NCI-H1105 (cell line): ENCODE results near the gene POU2F3.

Source experiments
- DNase-seq: peaks from one replicate; lab custom pipeline; 2025; lab: John Stamatoyannopoulos, UW

Gene POU2F3

DNA sequence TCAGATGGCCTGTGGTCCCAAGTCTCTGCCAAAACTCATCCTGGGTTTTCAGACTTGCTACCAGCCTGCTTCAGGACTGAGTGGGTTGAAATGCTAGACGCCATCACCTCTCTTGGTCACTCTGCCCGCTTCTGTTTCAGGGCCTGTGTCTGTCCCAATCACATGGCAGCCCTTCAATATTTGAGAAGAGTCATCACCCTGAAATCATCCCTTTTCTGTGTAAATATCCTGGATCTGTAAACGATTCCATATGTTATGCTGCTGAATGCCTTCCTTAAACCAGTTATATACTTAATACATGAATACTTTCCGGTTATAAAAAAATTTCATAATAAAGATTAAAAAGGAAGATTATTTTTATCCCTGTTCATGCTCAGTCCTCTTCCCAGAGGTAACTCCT is 45.3 kb downstream of the POU2F3 start:
- DNase-seq = no peak

DNA sequence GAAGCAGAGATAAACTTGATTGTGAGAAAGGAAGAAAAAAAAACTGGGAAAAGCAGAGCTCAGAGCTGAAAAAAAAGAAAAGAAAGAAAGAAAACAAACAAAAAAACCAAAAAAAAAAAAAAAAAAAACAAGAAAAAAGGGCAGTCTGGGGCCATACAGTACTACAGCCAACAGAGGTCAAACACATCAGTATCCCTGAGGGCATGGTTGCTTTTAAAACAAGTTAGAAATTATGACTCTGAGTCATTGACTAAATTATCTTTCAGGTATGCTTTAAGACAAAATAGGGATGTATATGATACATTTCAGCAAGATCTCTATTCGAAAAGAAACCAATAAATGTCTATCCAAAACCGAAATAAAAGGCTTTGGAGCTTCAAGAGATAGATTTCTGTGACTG is 48.1 kb downstream of the POU2F3 start:
- DNase-seq = no peak

DNA sequence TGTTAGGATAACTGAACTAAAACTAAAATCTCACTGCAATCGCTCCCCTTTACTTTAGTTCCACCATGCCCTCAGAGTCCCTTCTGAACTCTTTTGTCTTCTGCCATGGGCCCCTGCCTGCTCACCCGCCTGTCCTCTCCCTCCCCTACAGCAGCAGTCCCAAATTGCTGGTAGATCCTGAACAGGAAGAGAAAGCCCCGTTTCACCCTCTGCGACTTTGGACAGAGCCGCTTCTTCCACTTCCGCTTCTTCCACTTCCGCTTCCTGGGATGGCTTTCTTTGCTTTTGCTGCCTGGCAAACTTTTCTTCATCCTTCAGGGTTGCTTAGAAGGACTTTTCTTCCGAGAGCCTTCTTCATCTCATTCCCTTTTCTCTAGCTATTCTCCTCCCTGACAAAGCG is 49.5 kb downstream of the POU2F3 start:
- DNase-seq = no peak

DNA sequence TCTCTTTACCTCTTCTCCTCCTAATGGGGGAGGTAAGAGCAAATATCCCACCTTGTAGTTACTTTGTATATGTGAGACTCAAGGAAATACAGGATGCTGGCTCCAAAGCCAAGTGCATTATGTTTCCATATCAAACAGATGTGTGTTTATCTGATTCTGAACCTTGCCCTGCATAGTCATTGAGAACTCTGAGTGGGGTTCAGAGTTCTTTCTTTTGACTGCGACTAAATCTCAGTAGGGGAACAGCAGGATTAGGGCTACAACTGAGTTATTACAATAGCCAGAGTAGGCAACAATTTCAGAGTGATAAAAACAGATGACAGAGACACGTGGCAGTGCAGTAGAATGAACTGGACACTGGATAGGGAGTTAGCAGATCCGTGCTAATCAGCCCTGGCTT is 51.0 kb downstream of the POU2F3 start:
- no peak for DNase-seq

DNA sequence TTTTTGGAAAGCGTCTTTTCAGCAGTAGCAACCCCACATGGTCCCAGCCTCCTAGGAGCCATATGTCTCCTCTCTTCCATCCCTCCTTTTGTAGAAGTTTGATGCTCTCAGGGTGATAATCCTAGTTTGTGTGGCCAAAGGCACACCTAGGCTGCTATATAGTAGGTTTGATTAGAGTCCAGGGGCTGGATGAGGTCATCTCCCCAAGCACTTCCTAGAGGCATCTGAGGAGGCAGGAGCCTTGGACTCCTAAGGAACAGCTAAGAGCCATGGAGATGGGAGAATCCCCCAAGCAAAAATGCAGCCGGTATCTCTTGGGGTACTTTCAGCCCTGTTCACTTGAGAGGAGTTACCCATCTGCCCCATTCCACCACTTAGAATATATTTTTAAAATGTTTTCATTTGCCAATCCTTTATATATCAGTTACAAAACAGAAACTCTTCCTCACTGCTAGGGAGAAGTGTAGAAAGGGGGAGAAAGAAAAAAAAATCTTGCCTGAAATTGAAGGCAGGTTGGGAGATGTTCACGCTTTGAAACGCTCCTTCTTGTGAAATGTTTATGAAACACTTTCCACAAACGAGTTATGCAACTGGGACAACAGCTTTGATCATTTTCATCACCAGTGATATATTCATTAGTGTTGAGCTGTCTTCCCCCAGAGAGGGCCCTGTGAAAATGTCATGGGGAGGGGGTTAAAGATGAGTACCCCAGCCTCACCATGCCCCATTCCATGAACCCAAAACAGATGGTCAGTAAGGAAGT is 53.3 kb downstream of the POU2F3 start:
- DNase-seq = no peak

DNA sequence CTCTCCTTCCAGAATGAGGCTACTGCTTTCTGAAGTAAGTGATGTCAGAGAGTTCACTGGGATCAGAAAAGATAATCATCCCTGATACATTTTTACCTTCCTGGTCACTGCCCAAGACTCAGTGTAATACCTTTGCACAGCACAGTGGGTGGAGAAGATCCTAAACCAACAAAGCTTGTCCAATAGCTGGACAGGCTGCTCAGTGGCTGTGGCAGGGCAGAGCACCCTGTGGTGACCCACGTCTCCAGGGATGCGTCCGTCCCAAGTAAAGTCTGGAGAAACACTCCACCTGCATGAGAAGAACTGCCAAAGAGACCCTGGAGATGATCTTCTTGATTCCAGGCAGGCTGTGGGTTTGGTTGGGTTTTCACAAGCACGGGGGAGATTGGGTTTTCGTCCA is 54.2 kb downstream of the POU2F3 start:
- DNase-seq = no peak

DNA sequence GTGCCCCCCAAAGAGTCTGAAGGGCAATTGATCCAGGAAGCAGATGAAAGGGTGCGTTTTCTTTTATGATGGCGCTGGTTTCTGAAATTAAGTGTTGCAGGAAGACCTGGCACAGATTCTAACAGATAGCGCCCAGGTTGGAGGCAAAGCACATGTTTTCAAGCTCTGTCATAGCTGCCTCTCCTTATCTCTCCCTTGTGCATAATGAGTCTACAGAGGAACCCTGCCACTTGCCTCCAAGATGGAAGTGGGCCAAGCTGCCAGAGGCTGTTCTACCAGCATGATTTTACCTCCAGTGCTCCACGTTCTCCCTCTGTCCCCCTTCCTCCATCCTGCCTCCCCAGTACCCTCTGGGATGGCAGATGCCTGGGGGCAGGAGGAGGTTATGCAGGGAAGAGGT is 55.2 kb downstream of the POU2F3 start:
- no peak for DNase-seq

DNA sequence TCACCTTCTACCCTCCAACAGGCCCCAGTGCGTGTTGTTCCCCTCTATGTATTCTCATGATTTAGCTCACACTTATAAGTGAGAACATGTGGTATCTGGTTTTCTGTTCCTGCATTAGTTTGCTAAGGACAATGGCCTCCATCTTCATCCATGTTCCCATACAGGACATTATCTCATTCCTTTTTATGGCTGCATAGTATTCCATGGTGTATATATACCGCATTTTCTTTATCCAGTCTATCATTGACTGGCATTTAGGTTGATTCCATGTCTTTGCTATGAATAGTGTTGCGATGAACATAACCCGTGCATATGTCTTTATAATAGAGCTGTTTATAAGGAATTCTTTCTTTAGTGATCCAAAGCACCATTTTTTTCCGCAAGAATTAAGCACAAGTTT is 56.6 kb downstream of the POU2F3 start:
- no peak for DNase-seq

DNA sequence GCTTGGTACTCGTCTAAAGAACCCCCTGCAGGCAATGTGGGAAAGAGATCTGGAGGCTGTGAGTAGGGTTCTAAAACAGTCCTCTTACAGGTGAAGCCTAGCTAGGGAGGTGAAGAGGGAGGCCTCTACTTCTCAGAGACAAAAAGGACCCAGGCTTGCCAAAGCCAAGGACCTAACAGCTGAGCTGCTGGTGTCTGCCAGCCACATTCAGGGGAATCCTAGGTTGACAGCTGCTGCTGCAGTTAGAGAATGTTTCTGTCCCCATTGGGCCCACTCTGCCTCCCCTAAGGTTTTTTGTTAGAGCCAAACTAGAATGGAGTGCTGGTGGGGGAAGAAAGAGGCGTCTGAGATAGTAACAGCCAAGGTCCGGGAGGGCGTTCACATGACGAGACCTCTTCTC is 58.5 kb downstream of the POU2F3 start:
- no peak for DNase-seq

DNA sequence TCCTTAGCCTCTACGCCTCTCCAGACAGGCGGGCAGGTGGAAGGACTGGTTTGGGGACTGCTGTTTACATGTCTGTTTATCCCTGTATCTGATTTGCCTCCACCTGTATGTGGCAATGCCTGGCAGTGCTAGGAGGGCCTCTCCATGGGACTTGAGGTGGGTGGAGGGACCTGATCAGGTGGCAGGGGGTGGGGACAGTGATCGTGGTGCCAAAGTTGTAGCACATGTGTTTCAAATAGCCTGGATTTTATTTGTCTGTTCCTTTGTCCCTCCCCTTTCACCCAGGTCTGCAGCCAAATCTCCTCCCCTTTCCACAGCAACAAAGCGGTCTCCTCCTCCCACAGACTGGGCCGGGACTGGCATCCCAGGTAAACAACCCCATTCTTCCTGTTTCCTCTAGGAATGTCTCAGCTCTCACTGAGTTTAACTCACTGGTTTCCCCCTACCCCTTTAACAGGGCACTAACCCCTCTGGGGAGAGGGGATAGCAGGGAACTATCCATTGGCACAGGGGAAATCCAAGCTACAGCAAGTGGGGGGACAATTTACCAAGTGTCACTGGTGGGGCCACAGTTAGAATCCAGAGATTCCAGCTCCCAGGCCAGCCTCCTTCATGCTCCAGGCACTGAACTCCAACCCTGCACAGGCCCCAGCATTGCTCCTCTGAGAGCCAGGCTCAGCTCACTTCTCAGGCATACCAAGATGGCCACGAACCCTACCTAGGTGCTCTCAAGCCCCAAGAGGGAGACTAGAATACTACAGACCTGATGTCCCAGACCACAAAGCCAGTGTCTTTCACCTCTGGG is 62.3 kb downstream of the POU2F3 start:
- DNase-seq = no peak

DNA sequence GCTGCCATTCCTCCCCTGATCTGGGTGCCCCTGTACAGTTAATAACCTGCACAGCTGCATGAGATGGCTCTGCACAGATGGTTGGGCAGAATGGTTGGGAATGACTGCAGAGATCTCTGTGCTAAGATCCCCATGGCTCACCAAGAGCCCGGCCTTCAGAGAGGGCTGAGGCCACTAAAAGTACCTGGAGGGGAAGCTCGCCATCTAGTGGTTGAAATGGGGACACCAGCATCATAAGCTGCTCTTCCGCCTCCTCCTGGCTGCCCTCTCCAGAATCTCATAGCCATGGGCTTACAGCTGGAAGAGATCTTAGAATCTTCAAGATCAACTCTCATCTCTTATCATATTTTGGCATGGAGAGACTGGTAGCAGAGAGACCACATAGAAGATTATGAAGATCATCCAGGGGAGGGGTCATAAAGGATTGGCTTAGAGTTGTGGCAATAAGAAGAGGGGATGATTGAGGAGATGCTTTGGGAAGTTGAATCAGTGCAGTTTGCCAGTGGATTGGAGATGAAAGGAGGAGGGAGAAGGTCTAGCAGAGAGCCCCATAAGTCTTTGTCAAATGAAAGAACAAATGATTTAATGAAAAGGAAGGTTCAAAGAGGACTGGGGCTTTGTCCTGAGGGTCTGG is 63.2 kb downstream of the POU2F3 start:
- DNase-seq = peak; percentile 86

DNA sequence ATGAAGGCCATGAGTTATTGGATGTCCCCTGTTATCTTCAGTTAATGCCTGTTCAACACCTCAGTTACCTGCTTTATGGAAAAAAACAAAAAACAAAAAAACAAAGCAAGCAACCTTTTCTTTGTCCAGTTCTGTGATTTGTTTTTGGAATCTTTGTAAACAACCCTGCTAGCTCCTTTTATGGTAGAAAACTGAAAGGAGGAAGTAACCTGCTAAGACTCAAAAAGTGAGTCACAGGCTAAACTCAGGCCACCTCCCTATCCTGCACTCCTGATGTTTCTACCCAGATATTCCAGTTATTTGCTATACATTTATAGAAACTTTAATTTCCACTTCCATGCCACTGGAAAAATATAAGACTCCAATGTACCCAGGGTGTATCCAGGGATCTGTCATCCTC is 64.6 kb downstream of the POU2F3 start:
- no peak for DNase-seq

DNA sequence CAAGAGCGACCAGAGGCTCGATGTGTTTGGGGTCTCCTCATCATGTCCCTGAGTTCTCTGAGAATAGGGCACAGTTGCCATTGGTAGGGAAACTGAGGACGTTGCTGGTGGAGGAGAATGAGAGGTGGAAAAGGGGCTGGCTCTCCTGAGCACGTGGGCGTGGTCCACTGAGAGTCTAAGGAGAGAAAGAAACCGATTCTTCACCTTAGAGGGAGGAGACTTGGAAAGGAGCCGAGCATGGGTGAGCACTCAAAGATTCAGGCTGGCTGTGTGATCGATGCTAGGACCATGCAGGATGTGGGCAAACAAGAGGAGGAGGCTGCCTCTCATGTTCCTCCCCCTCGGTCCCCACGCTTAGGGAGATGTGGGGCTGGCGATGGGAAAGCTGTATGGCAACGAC is 65.3 kb downstream of the POU2F3 start:
- DNase-seq = no peak

DNA sequence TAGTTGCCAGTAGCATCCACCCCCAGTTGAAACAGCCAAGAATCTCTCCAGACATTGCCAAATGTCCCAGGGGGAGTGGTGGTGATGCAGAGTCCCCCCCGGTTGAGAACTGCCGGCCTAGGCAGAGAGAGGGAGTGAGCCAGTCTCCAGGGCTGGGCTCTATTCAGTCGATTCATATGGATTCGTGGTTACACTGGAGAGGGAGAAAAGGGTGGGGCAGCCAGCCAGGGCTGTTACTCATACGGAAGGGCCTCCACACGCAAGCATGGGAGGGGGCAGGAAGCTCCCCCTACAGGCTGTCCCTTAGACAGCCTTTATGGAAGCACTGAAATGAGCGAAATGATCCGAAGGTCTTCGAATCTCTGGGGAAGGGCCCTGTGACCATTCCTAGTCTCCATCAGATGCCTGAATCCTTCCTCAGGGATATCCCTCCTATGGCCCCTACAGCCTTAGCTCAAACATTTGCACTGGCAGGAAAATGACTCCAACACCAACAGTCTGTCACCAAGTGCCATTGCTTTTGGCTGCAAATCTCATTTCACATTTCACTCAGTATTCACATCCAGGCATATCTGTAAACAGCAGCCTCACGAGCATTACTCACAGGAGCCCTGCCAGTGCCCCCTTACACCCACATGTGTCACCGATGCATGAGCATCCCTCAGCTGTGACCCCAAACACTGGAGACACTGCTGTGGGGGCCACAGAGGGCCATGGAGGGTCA is 66.7 kb downstream of the POU2F3 start:
- no peak for DNase-seq

DNA sequence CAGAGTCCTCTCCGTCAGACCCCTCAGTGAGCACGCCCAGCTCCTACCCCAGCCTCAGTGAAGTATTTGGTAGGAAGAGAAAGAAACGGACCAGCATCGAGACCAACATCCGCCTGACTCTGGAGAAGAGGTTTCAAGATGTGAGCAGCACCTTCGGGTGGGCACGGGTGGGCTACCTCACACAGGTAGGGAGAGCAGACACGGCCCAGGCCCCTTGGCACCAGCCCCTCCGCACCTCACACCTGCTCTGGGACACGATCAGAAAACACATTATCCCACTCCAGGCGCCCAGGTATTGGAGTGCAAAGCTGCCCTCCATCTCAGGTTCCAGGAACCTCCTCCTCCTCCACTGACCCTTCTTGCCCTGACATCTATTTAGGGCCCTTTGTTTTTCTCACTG is 67.5 kb downstream of the POU2F3 start:
- no peak for DNase-seq

DNA sequence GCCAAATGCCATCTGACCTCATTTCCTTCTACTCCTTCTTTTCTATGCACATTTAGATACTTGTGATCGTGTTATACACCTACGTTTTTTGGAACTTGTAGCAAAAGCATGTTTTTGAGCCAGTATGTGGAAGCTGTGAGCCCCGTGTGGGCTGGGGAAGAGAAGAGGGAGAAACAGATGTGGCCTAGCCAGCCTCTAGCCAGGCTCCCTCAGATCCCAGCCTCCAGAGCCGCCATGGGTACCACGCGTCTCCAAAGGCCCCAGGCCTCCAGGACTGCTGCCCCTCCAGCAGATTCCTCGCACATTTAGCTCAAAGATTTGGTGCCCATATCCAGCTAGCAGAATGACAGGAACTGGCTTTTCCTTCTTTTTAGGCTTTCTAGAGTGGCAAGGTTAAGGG is 68.1 kb downstream of the POU2F3 start:
- DNase-seq = no peak

DNA sequence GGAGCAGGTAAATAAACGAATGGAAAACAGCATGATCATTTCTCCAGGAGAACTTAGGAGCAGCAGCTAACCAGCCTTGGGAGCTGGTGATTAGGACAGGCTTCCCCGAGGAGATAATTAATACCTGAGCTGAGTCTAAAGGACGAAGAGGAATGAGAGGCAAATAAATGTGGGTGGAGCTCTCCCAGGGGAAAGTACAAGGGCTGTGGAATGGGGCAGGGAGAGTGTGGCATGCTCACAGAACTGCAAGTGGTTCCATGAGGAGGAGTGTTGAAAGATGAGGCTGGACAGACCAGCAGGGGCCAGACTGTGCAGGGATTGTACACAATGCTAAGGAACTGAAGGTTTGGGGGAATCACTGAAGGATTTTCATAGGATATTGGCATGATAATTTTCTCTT is 70.9 kb downstream of the POU2F3 start:
- no peak for DNase-seq

DNA sequence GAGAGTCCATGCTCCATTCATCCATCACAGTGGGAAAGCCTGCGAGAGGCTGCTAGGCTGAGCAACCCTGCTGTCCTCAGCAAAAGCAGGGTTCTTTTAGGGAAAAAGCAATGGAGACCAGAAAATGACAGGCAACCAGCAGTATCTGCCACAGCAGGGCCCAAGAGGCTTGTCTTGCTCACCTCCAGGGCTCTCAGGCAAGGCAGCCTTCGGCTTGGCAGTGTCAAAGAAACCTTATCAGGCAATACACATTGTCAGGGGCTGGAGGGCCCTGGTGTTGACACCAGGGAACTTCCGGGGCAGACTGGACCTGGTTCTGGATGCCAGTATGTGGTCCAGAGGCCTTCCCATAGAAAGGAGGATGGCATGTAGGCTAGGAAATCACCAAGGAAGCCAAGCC is 74.9 kb downstream of the POU2F3 start:
- no peak for DNase-seq

DNA sequence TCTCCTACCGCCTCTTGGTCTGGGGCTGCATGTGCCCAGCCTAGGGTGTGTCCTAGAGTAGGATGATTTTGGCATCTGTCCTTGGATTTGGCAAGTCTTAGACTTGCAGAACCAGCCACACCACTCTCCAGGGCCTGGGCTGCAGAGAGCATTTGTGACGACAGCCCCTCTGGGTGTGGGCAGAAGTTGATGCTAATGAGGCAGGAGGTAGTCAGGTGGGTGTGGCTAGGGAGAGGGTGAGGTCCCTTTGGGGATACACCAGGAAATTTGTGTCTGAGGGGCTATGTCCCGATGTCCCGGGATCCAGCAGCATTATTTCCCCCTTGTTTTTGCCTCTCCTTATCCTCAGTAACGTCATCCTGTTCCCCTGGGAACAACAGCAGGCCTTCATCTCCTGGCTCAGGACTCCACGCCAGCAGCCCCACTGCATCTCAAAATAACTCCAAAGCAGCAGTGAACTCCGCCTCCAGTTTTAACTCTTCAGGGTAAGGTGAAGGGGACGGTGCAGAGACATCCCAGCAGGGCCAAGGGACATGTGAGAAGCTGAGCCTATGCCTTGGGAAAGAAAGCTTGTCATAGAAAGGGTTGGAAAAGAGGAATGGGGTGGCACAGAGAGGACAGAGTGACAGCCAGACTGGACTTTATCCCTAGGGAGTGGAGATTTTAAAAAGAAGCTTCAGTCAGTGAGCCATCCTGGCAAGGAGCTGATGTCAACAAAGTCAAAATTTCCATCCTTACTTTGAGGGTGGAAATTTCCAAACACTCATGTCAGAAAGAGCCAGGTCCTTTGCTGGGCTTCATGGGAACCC is 77.1 kb downstream of the POU2F3 start:
- no peak for DNase-seq

DNA sequence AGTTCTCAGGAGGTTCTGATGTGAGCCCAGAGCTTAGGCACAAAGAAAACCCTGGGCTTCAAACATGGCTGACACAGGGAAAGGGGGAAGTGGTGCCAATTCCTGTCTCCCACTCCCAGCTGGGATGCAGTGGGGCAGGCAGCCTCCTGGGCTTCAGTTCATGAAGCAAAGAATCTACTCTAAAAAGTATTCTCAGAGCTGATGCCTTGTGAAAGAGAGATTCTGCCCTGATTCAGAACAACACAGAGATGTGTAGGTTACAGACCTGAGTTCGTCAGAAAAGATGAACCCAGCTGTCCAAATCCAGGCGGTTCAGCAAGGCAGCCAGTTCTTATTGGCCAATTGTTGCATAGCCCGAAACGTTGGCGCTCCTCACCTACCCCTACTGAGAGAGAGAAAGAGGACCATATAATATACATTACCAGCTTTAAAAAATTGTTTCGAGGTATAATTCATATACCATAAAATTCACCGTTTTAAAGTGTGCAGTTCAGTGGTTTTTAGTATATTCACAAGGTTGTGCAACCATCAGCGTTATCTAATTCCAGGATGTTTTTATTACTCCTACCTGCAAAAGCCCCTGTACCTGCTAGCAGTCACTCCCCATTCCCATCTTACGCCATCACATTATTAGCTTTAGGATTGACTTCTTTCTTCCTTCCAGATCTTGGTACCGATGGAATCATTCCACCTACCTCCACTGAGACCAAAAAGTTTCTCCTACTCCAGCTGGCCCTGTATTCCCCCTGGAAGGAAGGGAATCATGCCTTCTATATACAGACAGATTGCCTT is 77.9 kb downstream of the POU2F3 start:
- DNase-seq = no peak

DNA sequence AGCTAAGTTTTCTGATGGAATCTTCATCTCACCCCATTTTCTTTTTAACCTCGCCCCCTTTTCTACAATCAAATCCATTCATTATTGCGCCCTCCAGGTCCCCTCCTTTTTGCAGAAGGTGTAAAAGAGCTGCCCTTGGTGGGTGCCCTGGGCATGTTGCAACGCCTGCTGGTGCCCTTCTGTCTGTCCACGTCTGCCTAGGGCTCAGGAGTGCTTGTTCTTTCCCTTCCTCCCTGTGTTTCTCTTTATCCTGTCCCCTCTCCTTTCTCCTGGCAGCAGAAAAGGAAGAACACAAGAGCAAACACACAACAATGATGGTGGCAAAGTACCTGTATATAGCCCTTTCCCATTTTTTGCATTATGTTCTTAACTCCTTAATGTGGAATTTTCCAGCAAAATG is 79.0 kb downstream of the POU2F3 start:
- DNase-seq = no peak
